ENCODE results near the gene HSD17B11.

Gene HSD17B11

DNA sequence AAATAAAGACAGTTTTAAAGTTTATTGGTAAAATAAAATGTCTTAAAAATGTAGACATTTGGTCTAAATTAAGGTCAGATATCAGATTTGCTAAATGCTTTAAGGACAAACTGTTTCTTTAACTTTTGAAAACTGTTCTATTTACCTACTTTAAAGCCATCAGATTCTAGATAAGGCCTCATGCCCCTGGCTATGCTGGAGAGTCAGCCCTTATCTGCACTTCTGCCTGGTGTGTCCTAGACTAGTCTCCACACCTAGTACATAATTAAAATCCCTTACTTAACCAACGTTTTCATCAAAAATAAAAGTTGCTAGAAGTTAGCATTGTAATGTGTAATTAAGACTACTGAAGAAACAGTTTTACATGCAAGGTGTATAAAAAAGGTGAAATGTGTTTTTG is 25.6 kb downstream of the HSD17B11 start:
- 100% methylated on average over 1 of the region's 1 CpG for WGBS
- H4K91ac ChIP-seq (ENCODE audit: low read length): no peak overlapping the region

DNA sequence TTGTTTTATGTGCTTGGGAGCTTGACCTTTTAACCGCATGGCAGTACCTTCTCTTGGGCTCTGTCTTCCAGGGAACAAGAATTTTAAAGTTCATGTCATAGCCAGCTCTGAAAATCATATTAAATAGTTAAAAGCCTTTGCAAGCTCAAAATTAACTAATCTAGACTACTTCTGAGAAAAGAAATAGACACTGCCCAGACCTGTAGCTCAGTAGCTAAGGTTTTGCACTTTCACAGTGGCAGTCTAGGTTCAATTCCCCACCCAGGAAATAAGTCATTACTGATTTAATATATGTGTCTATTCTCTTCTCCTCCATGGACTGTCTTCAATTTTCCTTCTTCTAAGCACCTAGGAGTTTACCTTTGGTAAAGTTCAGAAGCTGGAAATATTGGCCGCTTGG is 27.4 kb downstream of the HSD17B11 start:
- Histone ChIP-seq H3K4me2 (ENCODE audit: low read length, poor library complexity, severe bottlenecking) (no peak overlapping the region), H2AFZ (ENCODE audit: low read depth, low read length) (no peak overlapping the region)
- WGBS: 100% methylated on average over 2 of the region's 2 CpGs

More for the DNA sequence above, 25.6 kb downstream of the HSD17B11 start:
- H2BK15ac ChIP-seq (ENCODE audit: low read depth, poor library complexity, severe bottlenecking): no peak overlapping the region
- H4K8ac ChIP-seq (ENCODE audit: low read length): no peak overlapping the region
- no peak overlapping the region for H3K14ac ChIP-seq (ENCODE audit: low read length in 2 of 2)
- no peaks in the 10 kb centered on the region for H3K4me1 ChIP-seq (ENCODE audit: control insufficient read depth, insufficient read depth, low read depth, low read length)
- H2BK12ac ChIP-seq (ENCODE audit: low read length in 2 of 2): no peak overlapping the region
- H3K18ac ChIP-seq (ENCODE audit: low read depth in 1 of 2, low read length in 2 of 2): no peak overlapping the region
- peaks cover 6 to 69% of the 10 kb centered on the region in 2 experiments for H3K36me3 ChIP-seq (ENCODE audit: control insufficient read depth in 1 of 2, insufficient read depth in 2 of 2, low read depth in 1 of 2, low read length in 2 of 2)
- H2AK5ac ChIP-seq (ENCODE audit: low read length, severe bottlenecking): no peak overlapping the region
- DNase-seq: no peak
- no peak overlapping the region for H2BK5ac ChIP-seq (ENCODE audit: low read depth, low read length, poor library complexity, severe bottlenecking)
- no peak overlapping the region for H3K9ac ChIP-seq (ENCODE audit: low read length)
- no peak overlapping the region for H3K23ac ChIP-seq (ENCODE audit: low read length in 2 of 2)
- H3K4me3 ChIP-seq (ENCODE audit: insufficient read depth in 1 of 2, low read depth in 1 of 2, low read length in 2 of 2): no peak overlapping the region
- H3K9me3 ChIP-seq (ENCODE audit: control insufficient read depth, low read length): no peaks in the 10 kb centered on the region
- no peaks in the 10 kb centered on the region for H3K27me3 ChIP-seq (ENCODE audit: control insufficient read depth in 1 of 2, insufficient read depth in 1 of 2, low read length in 2 of 2)
- no peak overlapping the region for H2AFZ ChIP-seq (ENCODE audit: low read depth, low read length)
- no peak overlapping the region for H2BK120ac ChIP-seq (ENCODE audit: low read depth, low read length)
- no peak overlapping the region for H3K4ac ChIP-seq (ENCODE audit: low read depth in 1 of 2, low read length in 2 of 2)
- H3K4me2 ChIP-seq (ENCODE audit: low read length, poor library complexity, severe bottlenecking): no peak overlapping the region
- H3K79me1 ChIP-seq (replicated peaks; ENCODE audit: low read length, poor library complexity, severe bottlenecking): peaks cover 1% of the 10 kb centered on the region
- no peak overlapping the region for H3K27ac ChIP-seq (ENCODE audit: low read length, poor library complexity, severe bottlenecking)

DNA sequence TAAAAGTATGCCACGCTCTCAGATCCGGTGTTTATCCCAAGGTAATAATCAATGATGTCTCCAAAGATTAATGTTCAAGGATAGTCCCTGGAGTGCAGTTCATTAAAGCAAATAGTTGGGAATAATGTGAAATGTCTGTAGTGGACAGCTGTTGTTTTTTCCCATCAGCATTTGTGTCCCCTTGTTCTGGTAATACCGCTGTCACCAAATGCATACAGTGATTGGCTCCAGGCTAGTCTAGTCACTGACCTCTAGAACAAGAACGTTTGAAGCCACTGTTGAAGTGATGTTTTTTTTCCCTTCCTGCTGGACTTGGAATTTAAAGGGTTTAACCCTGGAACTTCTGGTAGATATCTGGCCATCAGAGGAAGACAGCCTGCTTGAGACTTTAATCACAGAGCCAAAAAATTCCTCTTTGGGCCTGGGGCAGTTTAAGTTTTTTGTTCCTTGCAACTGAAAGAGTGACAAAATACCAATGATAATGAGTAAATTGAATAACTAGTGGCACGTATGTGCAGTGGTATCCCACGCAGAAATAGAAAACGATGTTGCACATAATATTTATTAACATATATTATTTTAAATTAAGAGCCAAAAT is 30.6 kb downstream of the HSD17B11 start:
- no peak overlapping the region for H2BK12ac ChIP-seq (ENCODE audit: low read length in 2 of 2)
- H3K14ac ChIP-seq (ENCODE audit: low read length in 2 of 2): no peak overlapping the region
- peaks cover 1% of the 10 kb centered on the region for H3K4me1 ChIP-seq (ENCODE audit: control insufficient read depth, insufficient read depth, low read depth, low read length)
- peaks cover 3% of the 10 kb centered on the region for H3K79me1 ChIP-seq (replicated peaks; ENCODE audit: low read length, poor library complexity, severe bottlenecking)
- no peak for DNase-seq
- no peak overlapping the region for H2BK5ac ChIP-seq (ENCODE audit: low read depth, low read length, poor library complexity, severe bottlenecking)
- no peak overlapping the region for H2AK5ac ChIP-seq (ENCODE audit: low read length, severe bottlenecking)
- no peak overlapping the region for H3K23ac ChIP-seq (ENCODE audit: low read length in 2 of 2)
- no peak overlapping the region for H3K18ac ChIP-seq (ENCODE audit: low read depth in 1 of 2, low read length in 2 of 2)
- no peak overlapping the region for H3K9ac ChIP-seq (ENCODE audit: low read length)
- H2AFZ ChIP-seq (ENCODE audit: low read depth, low read length): no peak overlapping the region
- H3K36me3 ChIP-seq (ENCODE audit: control insufficient read depth in 1 of 2, insufficient read depth in 2 of 2, low read depth in 1 of 2, low read length in 2 of 2): peaks cover 6 to 66% of the 10 kb centered on the region in 2 experiments
- H4K8ac ChIP-seq (ENCODE audit: low read length): no peak overlapping the region
- 67% methylated on average over 4 of the region's 7 CpGs for WGBS
- no peak overlapping the region for H3K4me2 ChIP-seq (ENCODE audit: low read length, poor library complexity, severe bottlenecking)
- H4K91ac ChIP-seq (ENCODE audit: low read length): no peak overlapping the region
- H3K27me3 ChIP-seq (ENCODE audit: control insufficient read depth in 1 of 2, insufficient read depth in 1 of 2, low read length in 2 of 2): no peaks in the 10 kb centered on the region
- H3K9me3 ChIP-seq (ENCODE audit: control insufficient read depth, low read length): no peaks in the 10 kb centered on the region
- H3K27ac ChIP-seq (ENCODE audit: low read length, poor library complexity, severe bottlenecking): no peak overlapping the region
- H2BK120ac ChIP-seq (ENCODE audit: low read depth, low read length): no peak overlapping the region
- no peak overlapping the region for H2BK15ac ChIP-seq (ENCODE audit: low read depth, poor library complexity, severe bottlenecking)
- H3K4me3 ChIP-seq (ENCODE audit: insufficient read depth in 1 of 2, low read depth in 1 of 2, low read length in 2 of 2): no peak overlapping the region
- no peak overlapping the region for H3K4ac ChIP-seq (ENCODE audit: low read depth in 1 of 2, low read length in 2 of 2)

More for the DNA sequence above, 27.4 kb downstream of the HSD17B11 start:
- no peak overlapping the region for H3K23ac ChIP-seq (ENCODE audit: low read length in 2 of 2)
- H2AK5ac ChIP-seq (ENCODE audit: low read length, severe bottlenecking): no peak overlapping the region
- H3K4me1 ChIP-seq (ENCODE audit: control insufficient read depth, insufficient read depth, low read depth, low read length): no peaks in the 10 kb centered on the region
- H3K9me3 ChIP-seq (ENCODE audit: control insufficient read depth, low read length): no peaks in the 10 kb centered on the region
- H3K27me3 ChIP-seq (ENCODE audit: control insufficient read depth in 1 of 2, insufficient read depth in 1 of 2, low read length in 2 of 2): no peaks in the 10 kb centered on the region
- H3K18ac ChIP-seq (ENCODE audit: low read depth in 1 of 2, low read length in 2 of 2): no peak overlapping the region
- H3K27ac ChIP-seq (ENCODE audit: low read length, poor library complexity, severe bottlenecking): no peak overlapping the region
- H3K36me3 ChIP-seq (ENCODE audit: control insufficient read depth in 1 of 2, insufficient read depth in 2 of 2, low read depth in 1 of 2, low read length in 2 of 2): peaks cover 6 to 74% of the 10 kb centered on the region in 2 experiments
- H2BK12ac ChIP-seq (ENCODE audit: low read length in 2 of 2): no peak overlapping the region
- peaks cover 1% of the 10 kb centered on the region for H3K79me1 ChIP-seq (replicated peaks; ENCODE audit: low read length, poor library complexity, severe bottlenecking)
- H4K8ac ChIP-seq (ENCODE audit: low read length): no peak overlapping the region
- no peak overlapping the region for H2BK15ac ChIP-seq (ENCODE audit: low read depth, poor library complexity, severe bottlenecking)
- no peak overlapping the region for H4K91ac ChIP-seq (ENCODE audit: low read length)
- DNase-seq: no peak
- H3K14ac ChIP-seq (ENCODE audit: low read length in 2 of 2): no peak overlapping the region
- no peak overlapping the region for H3K9ac ChIP-seq (ENCODE audit: low read length)
- H2BK120ac ChIP-seq (ENCODE audit: low read depth, low read length): no peak overlapping the region
- no peak overlapping the region for H3K4me3 ChIP-seq (ENCODE audit: insufficient read depth in 1 of 2, low read depth in 1 of 2, low read length in 2 of 2)
- no peak overlapping the region for H2BK5ac ChIP-seq (ENCODE audit: low read depth, low read length, poor library complexity, severe bottlenecking)
- no peak overlapping the region for H3K4ac ChIP-seq (ENCODE audit: low read depth in 1 of 2, low read length in 2 of 2)

DNA sequence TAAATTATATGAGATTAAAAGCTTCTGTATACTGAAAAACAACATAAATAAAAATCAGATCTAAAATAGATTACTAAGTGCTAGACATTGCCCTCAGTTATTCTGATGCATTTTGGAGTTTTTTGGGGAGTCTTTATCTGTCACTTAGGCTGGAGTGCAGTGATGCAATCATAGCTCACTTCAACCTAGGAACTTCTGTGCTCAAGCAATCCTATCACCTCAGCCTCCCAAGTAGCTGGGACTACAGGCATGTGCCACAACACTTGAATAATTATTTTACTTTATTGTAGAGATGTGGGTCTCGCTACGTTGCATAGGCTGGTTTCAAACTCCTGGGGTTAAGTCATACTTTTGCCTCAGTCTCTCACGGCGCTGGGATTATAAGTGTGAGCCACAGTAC is 31.7 kb downstream of the HSD17B11 start:
- no peak overlapping the region for H3K27ac ChIP-seq (ENCODE audit: low read length, poor library complexity, severe bottlenecking)
- H3K79me1 ChIP-seq (replicated peaks; ENCODE audit: low read length, poor library complexity, severe bottlenecking): peaks cover 3% of the 10 kb centered on the region
- no peak overlapping the region for H2BK15ac ChIP-seq (ENCODE audit: low read depth, poor library complexity, severe bottlenecking)
- no peak overlapping the region for H3K4ac ChIP-seq (ENCODE audit: low read depth in 1 of 2, low read length in 2 of 2)
- H3K18ac ChIP-seq (ENCODE audit: low read depth in 1 of 2, low read length in 2 of 2): no peak overlapping the region
- no peak overlapping the region for H2AFZ ChIP-seq (ENCODE audit: low read depth, low read length)
- no peaks in the 10 kb centered on the region for H3K27me3 ChIP-seq (ENCODE audit: control insufficient read depth in 1 of 2, insufficient read depth in 1 of 2, low read length in 2 of 2)
- H2AK5ac ChIP-seq (ENCODE audit: low read length, severe bottlenecking): no peak overlapping the region
- no peak overlapping the region for H2BK120ac ChIP-seq (ENCODE audit: low read depth, low read length)
- peaks cover 6 to 56% of the 10 kb centered on the region in 2 experiments for H3K36me3 ChIP-seq (ENCODE audit: control insufficient read depth in 1 of 2, insufficient read depth in 2 of 2, low read depth in 1 of 2, low read length in 2 of 2)
- H3K9ac ChIP-seq (ENCODE audit: low read length): no peak overlapping the region
- no peak overlapping the region for H2BK5ac ChIP-seq (ENCODE audit: low read depth, low read length, poor library complexity, severe bottlenecking)
- WGBS: no CpG with 5 or more reads among the region's 4 CpGs
- peaks cover 3% of the 10 kb centered on the region for H3K4me1 ChIP-seq (ENCODE audit: control insufficient read depth, insufficient read depth, low read depth, low read length)
- no peak overlapping the region for H4K8ac ChIP-seq (ENCODE audit: low read length)
- H3K4me2 ChIP-seq (ENCODE audit: low read length, poor library complexity, severe bottlenecking): no peak overlapping the region
- H4K91ac ChIP-seq (ENCODE audit: low read length): no peak overlapping the region
- no peak overlapping the region for H3K14ac ChIP-seq (ENCODE audit: low read length in 2 of 2)
- H3K4me3 ChIP-seq (ENCODE audit: insufficient read depth in 1 of 2, low read depth in 1 of 2, low read length in 2 of 2): no peak overlapping the region
- H2BK12ac ChIP-seq (ENCODE audit: low read length in 2 of 2): no peak overlapping the region
- H3K9me3 ChIP-seq (ENCODE audit: control insufficient read depth, low read length): no peaks in the 10 kb centered on the region
- H3K23ac ChIP-seq (ENCODE audit: low read length in 2 of 2): no peak overlapping the region
- DNase-seq: no peak
